ENCODE data around the gene PSTK.

Gene PSTK

GRCh38 chr10:123007558-123008354 lies 27.6 kb downstream of the PSTK start:
- Histone ChIP-seq H3K27me3 (ENCODE audit: control insufficient read depth, insufficient read depth, low read length) (peaks cover 11% of the 10 kb centered on the region; the same call in 1 of the 2 replicates), H3K9me3 (ENCODE audit: control insufficient read depth, insufficient read depth, low read length) (no peaks in the 10 kb centered on the region), H3K4me3 (ENCODE audit: low read length) (peak overlapping the region; percentile 93), H3K4me1 (ENCODE audit: control insufficient read depth, insufficient read depth, low read length) (no peaks in the 10 kb centered on the region), H3K27ac (ENCODE audit: low read length) (no peak overlapping the region), H3K36me3 (ENCODE audit: control insufficient read depth, insufficient read depth, low read length) (no peaks in the 10 kb centered on the region)
- no CpG with 5 or more reads among the region's 30 CpGs for WGBS (ENCODE audit: insufficient coverage, insufficient read length)
- no peak for DNase-seq (ENCODE audit: low read depth, low spot score)

- Histone ChIP-seq H3K36me3 (ENCODE audit: control insufficient read depth, insufficient read depth, low read length) (no peaks in the 10 kb centered on the region), H3K27me3 (ENCODE audit: control insufficient read depth, insufficient read depth, low read length) (peaks cover 11% of the 10 kb centered on the region; the same call in 1 of the 2 replicates), H3K9me3 (ENCODE audit: control insufficient read depth, insufficient read depth, low read length) (no peaks in the 10 kb centered on the region), H3K4me3 (ENCODE audit: low read length) (peak within 1 kb of the TSS; percentile 93), H3K27ac (ENCODE audit: low read length) (no peak within 1 kb of the TSS), H3K4me1 (ENCODE audit: control insufficient read depth, insufficient read depth, low read length) (no peaks in the 10 kb centered on the region)
- no CpG with 5 or more reads among the region's 68 CpGs for WGBS (ENCODE audit: insufficient coverage, insufficient read length)
- DNase-seq (ENCODE audit: low read depth, low spot score) = peak; percentile 78
These were observed 28.3 kb downstream of the PSTK start, which contains the start of the genes ACADSB and IKZF5 for GRCh38 chr10:123008355-123009104. ACADSB (plus strand) TSS chr10:123009006; CDS start chr10:123009030, 24 bp downstream. IKZF5 (minus strand) TSS chr10:123008795; CDS start chr10:122998625, 10,170 bp downstream.

GRCh38 chr10:123009105-123009820 lies 29.1 kb downstream of the PSTK start:
- peaks cover 11% of the 10 kb centered on the region; the same call in 1 of the 2 replicates for H3K27me3 ChIP-seq (ENCODE audit: control insufficient read depth, insufficient read depth, low read length)
- no peak overlapping the region for H3K27ac ChIP-seq (ENCODE audit: low read length)
- H3K9me3 ChIP-seq (ENCODE audit: control insufficient read depth, insufficient read depth, low read length) = no peaks in the 10 kb centered on the region
- WGBS (ENCODE audit: insufficient coverage, insufficient read length) = no CpG with 5 or more reads among the region's 34 CpGs
- no peak for DNase-seq (ENCODE audit: low read depth, low spot score)
- H3K4me1 ChIP-seq (ENCODE audit: control insufficient read depth, insufficient read depth, low read length) = no peaks in the 10 kb centered on the region
- peak overlapping the region; percentile 66 for H3K4me3 ChIP-seq (ENCODE audit: low read length)
- H3K36me3 ChIP-seq (ENCODE audit: control insufficient read depth, insufficient read depth, low read length) = no peaks in the 10 kb centered on the region

GRCh38 chr10:123011987-123012386 lies 31.8 kb downstream of the PSTK start:
- Histone ChIP-seq H3K27ac (ENCODE audit: low read length) (no peak overlapping the region), H3K4me1 (ENCODE audit: control insufficient read depth, insufficient read depth, low read length) (peaks cover 2% of the 10 kb centered on the region; the same call in 1 of the 2 replicates), H3K36me3 (ENCODE audit: control insufficient read depth, insufficient read depth, low read length) (no peaks in the 10 kb centered on the region), H3K4me3 (ENCODE audit: low read length) (no peak overlapping the region), H3K27me3 (ENCODE audit: control insufficient read depth, insufficient read depth, low read length) (peaks cover 11% of the 10 kb centered on the region; the same call in 1 of the 2 replicates), H3K9me3 (ENCODE audit: control insufficient read depth, insufficient read depth, low read length) (no peaks in the 10 kb centered on the region)
- no CpG with 5 or more reads among the region's 3 CpGs for WGBS (ENCODE audit: insufficient coverage, insufficient read length)
- DNase-seq (ENCODE audit: low read depth, low spot score) = no peak

GRCh38 chr10:123013456-123014419 lies 33.5 kb downstream of the PSTK start:
- no CpG with 5 or more reads among the region's 43 CpGs for WGBS (ENCODE audit: insufficient coverage, insufficient read length)

GRCh38 chr10:123014772-123015171 lies 34.6 kb downstream of the PSTK start:
- H3K4me1 ChIP-seq (ENCODE audit: control insufficient read depth, insufficient read depth, low read length) = peaks cover 5% of the 10 kb centered on the region; the same call in 1 of the 2 replicates
- H3K9me3 ChIP-seq (ENCODE audit: control insufficient read depth, insufficient read depth, low read length) = no peaks in the 10 kb centered on the region
- H3K36me3 ChIP-seq (ENCODE audit: control insufficient read depth, insufficient read depth, low read length) = no peaks in the 10 kb centered on the region
- peaks cover 8% of the 10 kb centered on the region; the same call in 1 of the 2 replicates for H3K27me3 ChIP-seq (ENCODE audit: control insufficient read depth, insufficient read depth, low read length)
- no peak for DNase-seq (ENCODE audit: low read depth, low spot score)
- WGBS (ENCODE audit: insufficient coverage, insufficient read length) = no CpG with 5 or more reads among the region's 2 CpGs
- no peak overlapping the region for H3K27ac ChIP-seq (ENCODE audit: low read length)
- no peak overlapping the region for H3K4me3 ChIP-seq (ENCODE audit: low read length)

More at GRCh38 chr10:123013456-123014419, 33.5 kb downstream of the PSTK start:
- Histone ChIP-seq H3K4me3 (ENCODE audit: low read length) (no peak overlapping the region), H3K27me3 (ENCODE audit: control insufficient read depth, insufficient read depth, low read length) (peaks cover 11% of the 10 kb centered on the region; the same call in 1 of the 2 replicates), H3K4me1 (ENCODE audit: control insufficient read depth, insufficient read depth, low read length) (peaks cover 4% of the 10 kb centered on the region; the same call in 1 of the 2 replicates), H3K9me3 (ENCODE audit: control insufficient read depth, insufficient read depth, low read length) (no peaks in the 10 kb centered on the region), H3K27ac (ENCODE audit: low read length) (no peak overlapping the region), H3K36me3 (ENCODE audit: control insufficient read depth, insufficient read depth, low read length) (no peaks in the 10 kb centered on the region)
- DNase-seq (ENCODE audit: low read depth, low spot score) = no peak

- WGBS (ENCODE audit: insufficient coverage, insufficient read length) = no CpG with 5 or more reads among the region's 4 CpGs
- Histone ChIP-seq H3K9me3 (ENCODE audit: control insufficient read depth, insufficient read depth, low read length) (no peaks in the 10 kb centered on the region), H3K27me3 (ENCODE audit: control insufficient read depth, insufficient read depth, low read length) (no peaks in the 10 kb centered on the region), H3K27ac (ENCODE audit: low read length) (no peak overlapping the region), H3K4me1 (ENCODE audit: control insufficient read depth, insufficient read depth, low read length) (peaks cover 5% of the 10 kb centered on the region; the same call in 1 of the 2 replicates), H3K4me3 (ENCODE audit: low read length) (no peak overlapping the region), H3K36me3 (ENCODE audit: control insufficient read depth, insufficient read depth, low read length) (no peaks in the 10 kb centered on the region)
- DNase-seq (ENCODE audit: low read depth, low spot score) = no peak
These were observed 36.0 kb downstream of the PSTK start for GRCh38 chr10:123016228-123016627.

GRCh38 chr10:123017421-123018165 lies 37.4 kb downstream of the PSTK start:
- Histone ChIP-seq H3K4me1 (ENCODE audit: control insufficient read depth, insufficient read depth, low read length) (peaks cover 5% of the 10 kb centered on the region; the same call in 1 of the 2 replicates), H3K9me3 (ENCODE audit: control insufficient read depth, insufficient read depth, low read length) (no peaks in the 10 kb centered on the region), H3K4me3 (ENCODE audit: low read length) (no peak overlapping the region), H3K27ac (ENCODE audit: low read length) (no peak overlapping the region), H3K36me3 (ENCODE audit: control insufficient read depth, insufficient read depth, low read length) (no peaks in the 10 kb centered on the region), H3K27me3 (ENCODE audit: control insufficient read depth, insufficient read depth, low read length) (no peaks in the 10 kb centered on the region)
- WGBS (ENCODE audit: insufficient coverage, insufficient read length) = no CpG with 5 or more reads among the region's 9 CpGs
- peak; percentile 83 for DNase-seq (ENCODE audit: low read depth, low spot score)

GRCh38 chr10:123018531-123018930 lies 38.3 kb downstream of the PSTK start:
- H3K27me3 ChIP-seq (ENCODE audit: control insufficient read depth, insufficient read depth, low read length) = no peaks in the 10 kb centered on the region
- H3K36me3 ChIP-seq (ENCODE audit: control insufficient read depth, insufficient read depth, low read length) = no peaks in the 10 kb centered on the region
- peaks cover 5% of the 10 kb centered on the region; the same call in 1 of the 2 replicates for H3K4me1 ChIP-seq (ENCODE audit: control insufficient read depth, insufficient read depth, low read length)
- no CpG with 5 or more reads among the region's 7 CpGs for WGBS (ENCODE audit: insufficient coverage, insufficient read length)
- no peaks in the 10 kb centered on the region for H3K9me3 ChIP-seq (ENCODE audit: control insufficient read depth, insufficient read depth, low read length)
- no peak for DNase-seq (ENCODE audit: low read depth, low spot score)
- H3K4me3 ChIP-seq (ENCODE audit: low read length) = no peak overlapping the region
- H3K27ac ChIP-seq (ENCODE audit: low read length) = no peak overlapping the region

Data from iPS DF 6.9 (cell line).